Thoracic aorta (tissue), 2 donors: Measurements from ENCODE around the gene SELE. TPM values are rescaled to one million over a fixed set of nuclear protein-coding genes. Genes with fewer than 3 reads are reported as not detected.

Experiments used
- ATAC-seq: fragments of 150-250 bp; one replicate; pipeline ENCODE4 v1.8.0; 2017; ENCODE audit warnings: low read depth; ENCODE audit not compliant: insufficient number of reproducible peaks, low FRiP score
- DNase-seq: peaks from one replicate; pipeline ENCODE4 v3.0.0-alpha.2; 2020; ENCODE audit warnings: low spot score
- H3K27ac ChIP-seq, 2 donors: fragments of 200-600 bp; sonication (generic); 1 replicate in 1 of 2; 2 replicates in 1 of 2; pipeline ENCODE4 v1.5.1; 2016; ENCODE audit warnings: mild to moderate bottlenecking in 2 of 2, moderate library complexity in 2 of 2
- H3K27me3 ChIP-seq: fragments of 200-600 bp; sonication (generic); replicated peaks from 2 replicates; pipeline ENCODE4 v1.6.0; 2016; ENCODE audit warnings: mild to moderate bottlenecking; ENCODE audit not compliant: insufficient read depth
- H3K36me3 ChIP-seq: fragments of 200-600 bp; sonication (generic); one replicate; pipeline ENCODE4 v1.5.1; 2016
- H3K4me1 ChIP-seq, 2 donors: fragments of 200-600 bp; sonication (generic); 1 replicate in 1 of 2; 2 replicates in 1 of 2; pipeline versions ENCODE4 v1.5.1 to v1.6.0; 2016; ENCODE audit warnings: low read depth in 2 of 2, mild to moderate bottlenecking in 1 of 2; ENCODE audit not compliant: control insufficient read depth in 1 of 2
- H3K4me3 ChIP-seq: fragments of 200-600 bp; sonication (generic); 2 replicates; pipeline ENCODE4 v1.5.1; 2016; ENCODE audit warnings: mild to moderate bottlenecking
- H3K9me3 ChIP-seq: fragments of 200-600 bp; sonication (generic); 2 replicates; pipeline ENCODE4 v1.5.1; 2016
- CTCF ChIP-seq: fragments of 200-600 bp; sonication (generic); IDR thresholded peaks from one replicate; pipeline ENCODE4 v1.5.1; 2019; ENCODE audit warnings: antibody characterized with exemption
- total RNA-seq, 2 donors: library from RNA; depleted of rRNA; stranded (reverse); fragments of >200 nt; gene quantifications; one replicate each; pipeline versions ENCODE4 v1.1.0 to v1.2.3, GENCODE V29; 2016

SELE gene
- total RNA-seq, 2 donors from 2014 or later, result 3.4 to 28.8 TPM

- Histone ChIP-seq H3K4me1 (peaks cover 6 to 15% of the 10 kb centered on the region in 2 donors), H3K9me3 (no peaks in the 10 kb centered on the region), H3K27me3 (no peaks in the 10 kb centered on the region), H3K4me3 (peak overlapping the region; percentile 49), H3K27ac (peak overlapping the region; percentile 26 to 58), H3K36me3 (no peaks in the 10 kb centered on the region)
- ATAC-seq (no peak), DNase-seq (no peak)
- no peak for TF ChIP-seq CTCF
Measured at GRCh38 chr1:169739980-169740379, 6.1 kb upstream of the SELE start.

- DNase-seq, result no peak
- no peaks in the 10 kb centered on the region for H3K36me3 ChIP-seq
- TF ChIP-seq CTCF, result no peak
- ATAC-seq, result no peak
- no peaks in the 10 kb centered on the region for H3K4me1 ChIP-seq
- no peak overlapping the region for H3K27ac ChIP-seq
- no peaks in the 10 kb centered on the region for H3K27me3 ChIP-seq
- H3K4me3 ChIP-seq, result no peak overlapping the region
- no peaks in the 10 kb centered on the region for H3K9me3 ChIP-seq
Measured at GRCh38 chr1:169731446-169731845, 2.4 kb downstream of the SELE start.

- ATAC-seq (no peak), DNase-seq (no peak)
- TF ChIP-seq CTCF, result no peak
- Histone ChIP-seq H3K9me3 (no peaks in the 10 kb centered on the region), H3K36me3 (no peaks in the 10 kb centered on the region), H3K27me3 (no peaks in the 10 kb centered on the region), H3K4me1 (no peaks in the 10 kb centered on the region), H3K4me3 (no peak overlapping the region), H3K27ac (no peak overlapping the region)
Measured at GRCh38 chr1:169729991-169730390, 3.9 kb downstream of the SELE start.

- Histone ChIP-seq H3K36me3 (no peaks in the 10 kb centered on the region), H3K4me1 (no peaks in the 10 kb centered on the region), H3K27me3 (no peaks in the 10 kb centered on the region), H3K27ac (no peak overlapping the region), H3K9me3 (no peaks in the 10 kb centered on the region), H3K4me3 (no peak overlapping the region)
- no peak for ATAC-seq
- DNase-seq, result no peak
- TF ChIP-seq CTCF, result no peak
Measured at GRCh38 chr1:169727307-169727706, 6.6 kb downstream of the SELE start.

- no peaks in the 10 kb centered on the region for H3K4me1 ChIP-seq
- H3K27ac ChIP-seq, result no peak overlapping the region
- DNase-seq (no peak), ATAC-seq (no peak)
- no peaks in the 10 kb centered on the region for H3K36me3 ChIP-seq
- no peak overlapping the region for H3K4me3 ChIP-seq
- no peak for TF ChIP-seq CTCF
- no peaks in the 10 kb centered on the region for H3K9me3 ChIP-seq
- no peaks in the 10 kb centered on the region for H3K27me3 ChIP-seq
Measured at GRCh38 chr1:169726851-169727250, 7.0 kb downstream of the SELE start.
